SKM-1 (cell line): ENCODE measurements around the gene IL18RAP.

Source experiments
- DNase-seq: peaks from one replicate; lab custom pipeline; 2025; ENCODE audit not compliant: unreplicated experiment; lab: John Stamatoyannopoulos, UW

IL18RAP gene, protein sequence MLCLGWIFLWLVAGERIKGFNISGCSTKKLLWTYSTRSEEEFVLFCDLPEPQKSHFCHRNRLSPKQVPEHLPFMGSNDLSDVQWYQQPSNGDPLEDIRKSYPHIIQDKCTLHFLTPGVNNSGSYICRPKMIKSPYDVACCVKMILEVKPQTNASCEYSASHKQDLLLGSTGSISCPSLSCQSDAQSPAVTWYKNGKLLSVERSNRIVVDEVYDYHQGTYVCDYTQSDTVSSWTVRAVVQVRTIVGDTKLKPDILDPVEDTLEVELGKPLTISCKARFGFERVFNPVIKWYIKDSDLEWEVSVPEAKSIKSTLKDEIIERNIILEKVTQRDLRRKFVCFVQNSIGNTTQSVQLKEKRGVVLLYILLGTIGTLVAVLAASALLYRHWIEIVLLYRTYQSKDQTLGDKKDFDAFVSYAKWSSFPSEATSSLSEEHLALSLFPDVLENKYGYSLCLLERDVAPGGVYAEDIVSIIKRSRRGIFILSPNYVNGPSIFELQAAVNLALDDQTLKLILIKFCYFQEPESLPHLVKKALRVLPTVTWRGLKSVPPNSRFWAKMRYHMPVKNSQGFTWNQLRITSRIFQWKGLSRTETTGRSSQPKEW

GRCh38 chr2:102422910-102423309, at the start of gene IL18RAP:
IL18RAP (plus strand) TSS chr2:102423160; CDS start chr2:102423278, 118 bp downstream.
- peak; percentile 43 for DNase-seq

- DNase-seq = no peak
Measured at GRCh38 chr2:102376052-102376591, 46.8 kb upstream of the IL18RAP start.

GRCh38 chr2:102383722-102384121, 39.2 kb upstream of the IL18RAP start:
- no peak for DNase-seq

GRCh38 chr2:102385522-102385921, 37.4 kb upstream of the IL18RAP start:
- DNase-seq = no peak

DNA sequence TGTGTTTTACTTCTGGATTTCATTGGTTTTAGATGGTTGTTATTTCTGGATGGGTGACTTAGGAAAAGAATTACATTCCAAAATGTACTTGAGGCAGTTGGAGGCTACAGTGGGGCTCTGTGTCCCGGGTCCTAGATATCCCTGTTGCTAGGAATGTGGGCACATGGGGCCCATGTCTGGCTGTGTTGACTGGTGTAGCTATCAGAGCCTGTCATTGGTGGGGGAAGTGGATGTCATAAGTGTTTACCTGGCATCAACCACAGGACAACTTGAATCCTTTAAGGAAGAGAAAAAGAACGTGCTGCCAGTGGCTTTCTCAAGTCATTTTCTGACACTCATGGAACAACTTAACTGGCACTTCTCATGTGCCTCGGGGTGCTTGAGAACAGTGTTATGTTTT, 37.0 kb upstream of the IL18RAP start:
- no peak for DNase-seq

- no peak for DNase-seq
Measured at GRCh38 chr2:102386867-102387541, 36.0 kb upstream of the IL18RAP start.

DNA sequence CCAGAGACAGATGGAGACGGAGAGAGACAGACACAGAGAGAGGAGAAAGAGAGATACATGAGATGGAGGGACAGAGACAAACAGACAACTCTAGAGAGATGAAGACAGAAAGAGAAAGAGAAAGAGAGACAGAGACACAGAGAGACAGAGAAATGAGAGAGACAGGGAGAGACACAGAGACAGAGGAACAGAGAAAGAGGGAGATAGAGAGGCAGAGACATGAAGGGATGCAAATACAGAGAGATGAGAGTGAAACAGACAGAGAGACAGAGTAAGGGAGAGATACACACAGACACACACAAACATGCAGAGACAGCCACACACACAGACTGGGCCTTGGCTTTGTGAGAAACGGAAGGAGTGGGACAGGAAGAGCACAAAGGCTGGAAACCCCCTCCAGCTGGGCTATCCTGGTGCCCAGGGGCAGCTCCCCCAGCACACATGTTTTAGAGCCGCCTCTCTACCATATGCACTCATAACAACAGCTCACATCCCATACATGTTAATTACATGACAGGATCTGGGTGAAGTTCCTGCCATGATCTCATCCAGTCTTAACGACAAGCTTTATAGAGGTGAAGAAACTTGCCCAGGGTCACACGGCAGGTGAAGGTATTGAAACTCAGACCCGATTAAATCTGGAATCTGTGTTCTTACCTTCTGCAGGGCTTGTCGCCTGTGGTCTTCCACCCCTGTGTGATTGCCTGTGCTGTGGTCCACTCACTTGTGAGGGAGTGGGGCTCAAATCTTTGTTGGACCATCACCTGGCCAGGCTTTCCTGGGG, 35.0 kb upstream of the IL18RAP start:
- DNase-seq = no peak

- no peak for DNase-seq
Measured at GRCh38 chr2:102391565-102391964, 31.4 kb upstream of the IL18RAP start.

- DNase-seq = no peak
Measured at GRCh38 chr2:102392096-102392495, 30.9 kb upstream of the IL18RAP start.

DNA sequence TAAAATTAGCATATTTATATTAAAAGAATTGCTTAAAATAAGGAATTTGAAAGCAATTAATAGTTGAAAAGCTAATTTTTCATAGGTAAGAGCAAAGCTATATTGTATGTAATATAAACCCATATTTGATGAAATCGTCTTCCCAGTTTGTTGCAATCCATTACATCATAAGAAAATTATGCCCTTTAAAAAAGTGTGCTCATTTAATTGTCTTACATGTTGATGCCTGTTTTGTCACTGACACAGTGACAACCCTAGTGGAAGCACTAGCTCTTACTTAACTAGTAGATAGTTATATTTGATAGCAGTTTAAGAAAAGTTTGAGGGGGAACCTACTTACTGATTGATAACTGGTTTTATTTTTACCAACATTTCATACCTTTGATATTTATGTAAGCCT, 30.0 kb upstream of the IL18RAP start:
- no peak for DNase-seq

GRCh38 chr2:102396012-102396411, 26.9 kb upstream of the IL18RAP start:
- no peak for DNase-seq

GRCh38 chr2:102397209-102397608, 25.8 kb upstream of the IL18RAP start:
- DNase-seq = no peak

DNA sequence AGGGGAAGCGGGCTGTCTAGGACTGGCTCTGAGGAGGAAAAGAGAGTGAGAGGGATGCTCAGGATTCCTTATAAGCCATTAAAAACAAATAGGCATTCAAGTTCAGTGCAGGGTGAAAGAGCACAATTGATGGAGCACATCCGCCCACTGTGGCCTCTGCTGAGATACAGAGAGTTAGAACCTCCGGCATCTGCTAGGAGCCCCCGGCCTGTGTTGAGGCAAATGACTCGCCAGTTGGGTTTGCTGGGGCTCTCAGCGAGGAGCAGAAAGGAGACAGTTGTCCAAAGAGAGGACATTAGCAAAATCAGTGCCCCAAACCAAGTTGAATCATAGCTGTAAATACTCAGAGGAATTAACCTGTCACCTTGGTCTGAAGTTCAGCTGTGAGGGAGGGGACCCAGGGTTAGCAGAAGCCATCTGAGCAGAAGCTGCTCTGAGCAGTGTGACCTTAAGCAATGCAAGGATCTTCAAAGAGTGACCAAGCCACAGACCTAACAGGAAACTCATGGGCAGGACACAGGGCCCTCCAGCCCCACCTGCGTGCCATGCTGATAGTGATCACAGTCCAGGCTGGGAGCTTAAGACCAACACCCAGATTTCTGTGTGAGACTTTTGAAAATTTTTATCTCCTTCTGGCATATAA, 23.3 kb upstream of the IL18RAP start:
- DNase-seq = no peak

DNA sequence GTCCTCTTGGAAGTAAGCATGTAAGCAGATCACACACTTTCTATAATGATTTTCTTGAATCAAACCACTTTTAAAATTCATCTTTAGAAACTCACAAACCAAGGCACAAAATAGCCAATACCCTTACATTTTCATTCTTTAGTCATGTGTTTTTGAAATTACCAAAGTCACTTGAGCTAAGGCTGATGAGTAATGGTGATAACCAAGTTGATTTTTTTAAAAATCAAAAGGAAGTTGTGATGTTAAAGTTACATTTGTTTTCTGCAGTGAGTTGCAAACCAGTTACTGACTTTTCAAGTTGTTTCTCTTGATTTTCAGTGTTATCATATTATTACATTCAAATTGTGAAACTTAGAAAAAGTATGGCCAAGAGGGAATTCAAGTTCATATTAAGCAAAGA, 21.5 kb upstream of the IL18RAP start:
- DNase-seq = no peak

DNA sequence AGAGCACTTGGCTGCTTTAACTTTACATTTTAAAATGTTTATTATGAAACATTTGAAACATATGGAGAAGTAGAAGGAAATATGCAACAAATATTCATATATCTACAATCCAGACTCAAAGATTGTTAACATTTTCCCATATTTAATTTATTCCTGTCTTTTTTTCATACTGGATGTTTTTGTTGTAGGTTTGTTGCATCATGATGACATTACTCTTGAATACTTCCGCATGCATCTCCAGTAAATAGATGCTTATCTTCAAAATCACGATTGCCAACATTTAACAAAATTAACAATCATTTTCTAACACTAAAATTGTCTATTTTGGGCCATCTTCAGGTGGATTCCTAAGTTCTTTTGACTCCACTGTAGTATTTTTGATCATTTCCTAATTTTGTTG, 21.1 kb upstream of the IL18RAP start:
- DNase-seq = no peak

- no peak for DNase-seq
Measured at GRCh38 chr2:102410952-102411351, 12.0 kb upstream of the IL18RAP start.

DNA sequence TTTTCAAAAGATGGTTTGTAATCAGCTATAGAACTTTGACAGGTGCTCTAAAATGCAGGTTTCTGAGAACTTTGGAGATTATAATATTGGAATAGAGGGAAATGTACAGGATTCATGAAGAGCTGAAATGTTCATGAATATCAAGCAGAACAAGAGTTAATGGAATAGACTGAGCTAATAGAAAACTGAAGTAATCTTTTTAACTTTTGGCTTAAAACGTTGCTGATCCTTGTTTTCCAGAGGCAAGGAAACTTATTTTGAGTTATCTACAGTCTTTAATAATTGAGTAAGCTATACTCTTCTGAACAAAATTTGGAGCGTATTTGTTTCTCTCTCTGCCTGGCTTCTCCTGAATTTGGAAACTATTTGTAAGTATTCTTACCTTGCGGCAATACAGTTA, 10.8 kb upstream of the IL18RAP start:
- no peak for DNase-seq

GRCh38 chr2:102417946-102418345, 5.0 kb upstream of the IL18RAP start:
- DNase-seq = no peak

DNA sequence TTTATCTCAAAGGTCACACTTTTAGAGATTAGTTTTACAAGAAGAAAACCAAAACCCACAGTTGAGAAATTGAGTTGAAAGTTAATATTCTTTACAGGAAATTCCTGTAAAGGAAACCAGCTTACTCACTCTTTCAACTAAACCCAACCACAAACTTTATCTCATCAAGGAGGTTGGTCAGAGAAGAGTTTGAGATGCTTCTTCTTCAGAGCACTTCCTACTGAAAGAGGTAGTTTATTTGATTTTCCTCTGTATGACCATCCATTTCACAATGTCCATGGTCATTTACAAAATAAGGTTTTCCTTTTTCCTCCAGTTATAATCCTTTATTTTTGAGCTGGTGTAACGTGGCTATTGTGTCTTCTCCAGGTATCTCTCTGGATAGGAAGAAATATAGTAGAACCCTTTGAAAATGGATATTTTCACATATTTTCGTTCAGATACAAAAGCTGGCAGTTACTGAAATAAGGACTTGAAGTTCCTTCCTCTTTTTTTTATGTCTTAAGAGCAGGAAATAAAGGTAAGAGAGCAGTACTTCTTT, 4.5 kb upstream of the IL18RAP start:
- peak; percentile 82 for DNase-seq

DNA sequence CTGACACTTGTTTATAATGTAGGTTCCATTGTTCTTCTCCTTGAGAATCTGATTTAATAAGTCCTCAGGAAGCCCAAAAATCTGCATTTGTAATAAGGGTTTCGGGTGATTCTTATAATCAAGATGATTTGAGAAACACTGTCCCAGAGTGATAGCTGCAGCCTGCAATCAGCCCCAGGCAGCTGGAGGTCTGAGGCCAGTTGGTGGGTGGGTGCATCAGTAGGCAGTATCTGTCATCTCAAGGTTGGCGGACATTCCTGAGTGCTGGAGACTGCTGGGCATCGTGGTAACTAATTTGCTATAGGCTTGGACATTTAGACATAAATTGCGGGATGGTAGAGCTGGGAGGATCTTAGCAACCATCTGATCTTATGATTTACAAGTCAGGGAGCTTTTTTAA, 2.7 kb upstream of the IL18RAP start:
- no peak for DNase-seq
